ENCODE data around the gene DSN1.

The DSN1 gene

DNA sequence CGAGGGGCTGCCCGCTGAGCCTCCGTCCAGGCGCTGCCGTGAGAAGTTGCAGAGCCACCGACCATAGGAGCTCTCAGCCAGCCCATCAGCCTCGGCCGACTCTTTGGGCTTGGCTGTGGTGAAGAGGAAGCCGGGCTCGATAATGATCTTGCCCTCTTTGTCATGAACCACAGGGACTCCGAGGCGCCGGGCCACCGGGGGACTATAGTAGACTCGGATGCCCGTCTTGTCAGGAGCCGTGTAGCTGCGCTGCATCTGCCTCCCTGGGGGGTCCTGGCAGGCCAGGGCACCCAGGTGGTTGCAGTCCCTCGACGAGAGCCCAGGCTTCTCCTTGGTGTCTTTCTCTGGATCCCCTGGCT, 20.5 kb upstream of the DSN1 start:
- DNase-seq, result no peak

DNA sequence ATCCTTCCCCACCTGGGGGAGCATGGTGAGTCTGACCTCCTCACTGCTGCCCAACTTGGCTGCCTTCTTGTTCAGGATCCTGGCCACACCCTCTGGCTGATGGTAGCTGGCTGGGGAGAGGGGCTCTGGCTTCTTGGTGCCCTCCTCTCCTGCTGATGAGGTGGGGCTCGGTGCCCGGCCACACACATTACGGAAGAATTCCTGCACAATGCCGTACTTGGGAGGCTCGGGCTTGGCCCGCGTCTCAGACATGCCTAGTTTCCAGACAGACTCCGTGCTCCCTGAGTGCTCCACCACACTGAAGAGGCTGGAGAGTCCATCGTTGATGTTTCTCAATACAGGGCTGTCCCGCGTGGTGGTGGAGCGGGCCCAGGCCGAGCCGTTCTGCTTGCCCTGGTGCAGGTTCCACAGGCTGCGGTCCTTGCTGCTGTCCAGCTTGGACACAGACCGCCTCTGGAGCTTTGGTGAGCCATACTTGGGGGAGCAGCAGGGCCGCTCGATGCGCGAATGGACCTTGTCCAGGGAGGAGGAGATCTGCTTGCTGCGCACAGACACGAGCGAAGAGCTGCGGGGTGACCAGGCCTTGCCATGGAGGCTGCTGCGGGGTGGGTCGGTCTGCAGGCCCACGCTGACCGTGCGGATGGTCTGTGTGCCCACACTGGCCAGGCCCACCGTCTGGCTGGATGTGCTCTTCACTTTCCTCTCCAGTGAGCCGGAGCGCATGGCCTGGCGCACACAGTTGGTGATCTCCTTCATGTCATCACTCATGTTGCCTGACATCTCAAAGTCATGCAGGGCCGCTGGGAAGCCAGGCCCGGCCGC, 19.9 kb upstream of the DSN1 start:
- no peak for DNase-seq

DNA sequence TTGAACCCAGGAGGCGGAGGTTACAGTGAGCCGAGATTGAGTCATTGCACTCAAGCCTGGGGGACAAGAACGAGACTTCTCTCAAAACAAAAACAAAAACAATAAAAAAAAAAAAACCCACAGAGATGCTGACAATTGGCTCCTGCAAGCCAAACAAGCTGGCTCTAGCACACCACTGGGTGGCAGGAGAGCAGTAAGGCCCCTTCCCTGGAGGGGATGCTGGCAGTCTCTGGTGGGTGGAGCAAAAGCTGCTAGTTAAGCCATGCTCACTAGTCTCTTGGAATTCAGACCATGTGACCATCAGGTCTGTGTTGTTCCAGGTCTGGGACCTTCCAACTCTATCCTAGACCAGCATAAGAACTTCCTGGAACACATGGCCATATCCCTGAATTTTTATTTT, 18.9 kb upstream of the DSN1 start:
- DNase-seq, result no peak

DNA sequence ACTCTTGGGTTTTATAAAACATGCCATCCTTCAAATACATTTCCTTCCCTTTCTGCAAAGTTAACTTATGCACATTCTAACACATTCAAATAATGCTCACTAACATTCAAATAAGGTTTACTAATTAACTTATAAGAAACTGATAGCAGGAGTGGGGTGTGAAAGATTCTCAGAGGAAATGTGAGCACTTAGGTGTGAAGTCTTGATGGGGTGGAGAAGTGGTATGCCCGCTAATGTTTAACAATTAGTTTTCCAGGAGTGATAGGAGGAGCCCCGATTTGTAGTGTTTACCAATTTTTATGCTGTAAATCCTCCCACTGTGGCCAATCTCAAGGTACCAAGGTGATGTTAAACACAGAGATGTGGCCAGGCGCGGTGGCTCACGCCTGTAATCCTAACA, 18.3 kb upstream of the DSN1 start:
- DNase-seq, result no peak

DNA sequence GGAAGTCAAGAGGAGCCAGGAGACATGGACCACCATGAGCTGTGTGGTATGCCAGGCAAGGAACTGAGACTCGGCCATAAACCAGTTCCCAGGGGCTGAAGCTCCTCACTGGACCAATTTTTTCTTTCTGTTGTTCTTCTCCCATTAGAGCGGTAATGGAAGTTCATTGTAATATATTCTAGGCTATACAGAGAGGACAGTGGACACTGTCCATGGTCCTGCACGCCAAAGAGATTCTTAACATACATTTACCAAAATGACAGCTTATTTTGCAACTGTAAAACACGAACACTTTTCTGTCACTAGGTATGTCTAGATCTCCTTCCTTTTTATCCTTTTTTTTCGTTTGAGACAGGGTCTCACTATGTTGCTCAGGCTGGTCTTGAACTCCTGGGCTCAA, 13.1 kb upstream of the DSN1 start:
- no peak for DNase-seq

- DNase-seq, result no peak
Observed at GRCh38 chr20:36786246-36786645, 12.7 kb upstream of the DSN1 start.

GRCh38 chr20:36785308-36785707, 11.7 kb upstream of the DSN1 start:
- no peak for DNase-seq

GRCh38 chr20:36784900-36785299, 11.3 kb upstream of the DSN1 start:
- DNase-seq, result no peak

GRCh38 chr20:36784116-36784515, 10.6 kb upstream of the DSN1 start:
- DNase-seq, result no peak

DNA sequence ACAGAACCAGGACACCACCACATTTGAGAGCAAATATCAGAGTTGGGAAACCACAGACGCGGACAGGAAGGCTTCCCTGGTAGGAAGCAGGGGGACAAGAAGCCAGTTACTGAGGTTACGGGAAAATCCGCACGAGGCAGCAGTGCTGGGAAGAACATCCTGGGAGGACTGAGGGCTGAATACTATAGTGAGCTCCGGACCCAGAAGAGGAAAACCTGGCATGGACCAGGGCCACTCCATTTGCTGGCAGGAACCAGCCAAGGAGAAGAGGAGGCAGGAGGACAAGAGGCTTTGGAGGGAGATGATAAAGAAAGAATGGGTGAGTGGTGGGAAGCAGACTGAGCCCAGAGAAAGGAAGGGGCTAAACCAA, 6.1 kb upstream of the DSN1 start:
- no peak for DNase-seq

GRCh38 chr20:36778831-36779655, 5.5 kb upstream of the DSN1 start:
- no peak for DNase-seq

GRCh38 chr20:36777576-36777975, 4.0 kb upstream of the DSN1 start:
- DNase-seq, result no peak

- no peak for DNase-seq
Observed at GRCh38 chr20:36777167-36777566, 3.6 kb upstream of the DSN1 start.

DNA sequence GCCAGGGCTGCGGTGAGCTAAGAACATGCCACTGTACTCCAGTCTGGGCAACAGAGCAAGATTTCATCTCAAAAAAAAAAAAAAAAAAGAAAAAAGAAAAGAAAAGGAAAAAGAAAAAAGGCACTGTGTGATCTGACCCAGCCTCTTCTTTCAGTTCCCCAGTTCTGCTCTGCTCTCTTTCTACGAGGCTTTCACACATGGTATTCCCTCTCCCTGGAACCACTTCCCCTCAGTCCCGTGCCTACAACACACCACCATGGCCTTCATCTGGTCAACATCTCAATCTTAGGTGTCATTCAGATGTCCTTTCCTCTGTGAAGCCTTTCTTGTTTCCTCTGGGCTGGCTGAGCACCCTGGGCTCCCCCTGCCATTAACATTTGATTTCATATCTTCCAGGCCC, 2.3 kb upstream of the DSN1 start:
- no peak for DNase-seq

- no peak for DNase-seq
Observed at GRCh38 chr20:36775196-36775595, 1.6 kb upstream of the DSN1 start.

GRCh38 chr20:36773107-36773596, 411 bp downstream of the DSN1 start:
- no peak for DNase-seq

DNA sequence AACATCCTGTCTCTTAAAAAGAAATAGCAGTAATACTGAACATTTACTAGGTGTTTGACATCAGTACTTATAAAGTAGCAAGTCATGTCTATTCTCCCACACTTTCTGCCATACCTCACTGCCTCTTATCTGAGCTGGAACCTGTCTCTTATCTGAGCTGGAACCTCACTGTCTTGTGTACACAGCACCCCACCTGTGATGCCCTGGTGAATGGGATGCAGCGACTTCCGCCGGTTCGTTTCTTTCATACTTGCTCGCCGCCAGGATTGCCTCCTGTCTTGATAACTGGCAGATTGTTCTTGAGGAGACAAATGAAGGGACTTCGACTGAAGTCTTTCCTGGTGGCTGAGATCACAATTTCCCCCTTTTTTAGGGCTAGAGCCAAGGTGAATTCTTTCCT, 2.9 kb downstream of the DSN1 start:
- DNase-seq, result no peak

- peak; percentile 16 for DNase-seq
Observed at GRCh38 chr20:36768768-36769430, 4.7 kb downstream of the DSN1 start.

DNA sequence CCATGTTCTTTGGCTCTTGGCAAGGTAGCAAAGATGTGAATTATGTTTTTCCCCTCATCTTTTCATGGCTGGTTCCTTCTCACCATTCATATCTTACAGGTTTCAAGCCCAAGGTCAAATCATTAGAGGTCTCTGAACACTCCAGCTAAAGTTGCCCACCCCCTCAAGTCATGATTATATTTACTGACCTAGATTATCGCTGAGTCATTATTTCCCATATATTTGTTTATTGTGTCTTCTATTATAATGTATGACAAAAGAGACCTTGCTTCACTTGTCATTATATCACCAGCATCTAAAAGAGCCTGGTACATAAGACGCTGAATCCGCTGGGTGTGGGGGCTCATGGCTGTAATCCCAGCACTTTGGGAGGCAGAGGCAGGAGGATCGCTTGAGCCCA, 12.4 kb downstream of the DSN1 start:
- DNase-seq, result no peak

- DNase-seq, result no peak
Observed at GRCh38 chr20:36760647-36761046, 12.9 kb downstream of the DSN1 start.

DNA sequence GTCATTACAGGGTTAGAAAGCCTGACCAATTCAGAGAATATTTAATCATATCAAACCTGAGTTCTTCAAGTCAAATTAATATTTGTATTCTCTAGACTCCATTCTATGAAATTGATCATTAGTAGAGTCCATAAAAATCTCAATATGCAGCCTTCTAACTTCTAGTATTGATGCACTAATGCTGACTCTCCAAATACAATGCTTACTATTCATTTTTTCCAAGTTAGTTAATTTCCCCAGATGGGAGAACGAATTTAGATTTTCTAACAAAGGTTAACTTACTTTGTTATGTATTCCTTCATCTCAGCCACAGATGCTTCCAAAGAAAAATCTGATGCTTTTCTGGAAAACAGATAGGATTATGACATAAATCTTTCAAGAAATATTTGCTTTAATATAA, 15.3 kb downstream of the DSN1 start:
- DNase-seq, result no peak

DNA sequence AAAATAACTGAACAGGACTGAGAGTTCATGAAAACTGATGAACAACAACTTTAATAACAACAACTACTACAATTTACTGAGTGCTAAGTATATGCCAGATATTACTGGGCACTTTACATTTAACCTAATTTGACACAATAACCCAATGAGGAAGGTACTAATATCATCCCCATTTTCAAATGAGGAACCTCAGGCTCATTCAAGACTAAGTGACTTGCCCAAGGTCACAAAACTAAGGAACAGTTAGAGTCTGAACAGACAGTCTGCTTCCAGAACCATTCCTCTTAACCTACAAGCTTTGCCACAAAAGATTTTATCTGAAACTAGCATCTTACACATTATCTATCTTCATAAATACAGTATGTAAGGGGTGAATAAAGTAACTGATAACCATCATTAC, 17.1 kb downstream of the DSN1 start:
- DNase-seq, result no peak

DNA sequence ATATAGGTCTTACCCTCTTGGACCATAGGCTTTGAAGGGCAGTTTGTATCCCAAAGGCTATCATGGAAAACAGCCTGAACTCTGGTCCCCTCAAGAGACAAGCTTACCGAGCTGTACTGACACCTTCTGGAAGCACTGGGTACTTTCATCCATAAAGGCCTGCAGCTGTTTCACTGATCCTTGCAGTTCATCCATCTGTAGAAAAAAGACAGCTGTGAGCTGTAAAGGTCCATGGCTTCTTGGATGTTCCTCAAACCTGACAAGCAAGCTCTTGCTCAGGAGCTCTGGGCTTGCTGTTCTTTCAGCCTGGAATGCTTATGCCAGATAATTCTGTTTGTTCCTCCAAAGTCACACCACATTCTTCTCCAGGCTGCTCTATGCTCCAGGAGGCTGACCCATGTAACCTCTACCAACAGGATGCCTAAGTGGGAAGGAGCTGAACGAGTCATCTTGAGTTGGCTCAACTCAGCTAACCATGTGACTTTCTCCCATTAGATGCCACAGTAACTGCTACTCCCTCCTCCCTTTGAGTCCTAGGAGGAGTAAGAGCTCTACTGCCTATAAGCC, 18.8 kb downstream of the DSN1 start:
- DNase-seq, result no peak

GRCh38 chr20:36752582-36752981, 21.0 kb downstream of the DSN1 start:
- DNase-seq, result no peak

Data from NCI-H1048 (cell line).